HepG2 (cell line): ENCODE measurements around the gene SNX21. TPM values are rescaled to one million over a fixed set of nuclear protein-coding genes. Genes with fewer than 3 reads are reported as not detected.

Experiments
- CHD4 ChIP-seq: fragments of 200-600 bp; sonication (generic); IDR thresholded peaks from 2 replicates; pipeline ENCODE4 v1.7.0; 2017; ENCODE audit warnings: mild to moderate bottlenecking, low read length, borderline replicate concordance
- FOXJ3 ChIP-seq: sonication (generic); formaldehyde crosslinking; IDR thresholded peaks from 2 replicates; pipeline ENCODE4 v1.4.0; 2020; ENCODE audit warnings: missing genetic modification reagents, mild to moderate bottlenecking, borderline replicate concordance
- FOXM1 ChIP-seq: sonication (generic); formaldehyde crosslinking; IDR thresholded peaks from 2 replicates; pipeline ENCODE4 v1.5.0; 2020; ENCODE audit warnings: missing genetic modification reagents
- HNF1B ChIP-seq: sonication (generic); formaldehyde crosslinking; IDR thresholded peaks from 2 replicates; pipeline ENCODE4 v1.5.1; 2020; ENCODE audit warnings: mild to moderate bottlenecking, moderate library complexity, missing genetic modification reagents
- HNF4A ChIP-seq: sonication (generic); formaldehyde crosslinking; IDR thresholded peaks from 2 replicates; pipeline ENCODE4 v1.4.0; 2020; ENCODE audit warnings: missing genetic modification reagents
- KDM5B ChIP-seq: sonication (generic); formaldehyde crosslinking; IDR thresholded peaks from 2 replicates; pipeline ENCODE4 v1.4.0; 2020; ENCODE audit warnings: missing genetic modification reagents, mild to moderate bottlenecking, borderline replicate concordance
- MBNL3 ChIP-seq: fragments of 250-450 bp; sonication (Bioruptor Pico); conservative IDR thresholded peaks from 2 replicates; pipeline ENCODE4 v1.8.0; 2022; ENCODE audit warnings: mild to moderate bottlenecking, inconsistent platforms
- PRDM10 ChIP-seq: sonication (generic); formaldehyde crosslinking; IDR thresholded peaks from 2 replicates; pipeline ENCODE4 v1.4.0; 2020; ENCODE audit warnings: low read depth, missing genetic modification reagents
- ZBTB3 ChIP-seq: sonication (generic); formaldehyde crosslinking; IDR thresholded peaks from 2 replicates; pipeline ENCODE4 v1.4.0; 2020; ENCODE audit warnings: low read depth, mild to moderate bottlenecking, moderate library complexity, missing genetic modification reagents, borderline replicate concordance
- ZBTB43 ChIP-seq: sonication (generic); formaldehyde crosslinking; conservative IDR thresholded peaks from 2 replicates; pipeline ENCODE4 v1.4.0; 2020; ENCODE audit warnings: missing genetic modification reagents
- ZBTB49 ChIP-seq: sonication (generic); formaldehyde crosslinking; IDR thresholded peaks from 2 replicates; pipeline ENCODE4 v1.4.0; 2020; ENCODE audit warnings: missing genetic modification reagents, borderline replicate concordance
- ZFP1 ChIP-seq: IDR thresholded peaks from 2 replicates; pipeline ENCODE4 v1.6.1; 2016
- ZKSCAN1 ChIP-seq: fragments of 150-350 bp; IDR thresholded peaks from 2 replicates; pipeline ENCODE4 v1.6.1; 2014; ENCODE audit warnings: low read length
- ZNF503 ChIP-seq: sonication (generic); formaldehyde crosslinking; IDR thresholded peaks from 2 replicates; pipeline ENCODE4 v1.4.0; 2020; ENCODE audit warnings: missing genetic modification reagents
- ZNF605 ChIP-seq: sonication (generic); formaldehyde crosslinking; IDR thresholded peaks from 2 replicates; pipeline ENCODE4 v1.8.0; 2022; ENCODE audit warnings: mild to moderate bottlenecking, missing genetic modification reagents
- ZNF879 ChIP-seq: sonication (generic); formaldehyde crosslinking; IDR thresholded peaks from 2 replicates; pipeline ENCODE4 v1.8.1; 2023; ENCODE audit warnings: missing genetic modification reagents
- ZZZ3 ChIP-seq: sonication (generic); formaldehyde crosslinking; IDR thresholded peaks from 2 replicates; pipeline ENCODE4 v1.4.0; 2020; ENCODE audit warnings: missing genetic modification reagents, mild to moderate bottlenecking, borderline replicate concordance
- polyA plus RNA-seq, 8 experiments: library from polyadenylated mRNA; depleted of rRNA in 3 of 8; stranded (reverse) in 7 of 8; unstranded in 1 of 8; fragments of >200 nt; fragmentation: Illumina TruSeq in 4 of 8; extraction: Trizol in 4 of 8; gene quantifications; 2 replicates each; pipeline versions ENCODE4 v1.2.1 to v1.2.3, GENCODE V29; 2011 to 2016; ENCODE audit warnings: low read depth in 4 of 8, missing spikeins in 1 of 8, mixed read lengths in 1 of 8; ENCODE audit not compliant: insufficient read depth in 1 of 8
- total RNA-seq, 5 experiments: library from RNA; depleted of rRNA; stranded (reverse); fragments of >200 nt; fragmentation: Illumina TruSeq; extraction: Trizol; gene quantifications; 2 replicates each; pipeline ENCODE4 v1.2.3, GENCODE V29; 2016; ENCODE audit warnings: low read depth in 1 of 5

Gene SNX21
- total and polyA plus RNA-seq, 2 of the 13 experiments (the other 11 are each of a cell fraction or from before 2014, with no cell fraction given), result 7.7 to 12.8 TPM

GRCh38 chr20:45826381-45827019 lies 7.1 kb upstream of the SNX21 start (continued):
- TF ChIP-seq ZBTB3 (no peak), ZFP1 (no peak), MBNL3 (CRISPR knock-in tag) (no peak), PRDM10 (CRISPR knock-in tag) (no peak), ZZZ3 (CRISPR knock-in tag) (no peak), ZKSCAN1 (peak; percentile 73; the same call in 1 of the 2 replicates), CHD4 (no peak), ZNF503 (CRISPR knock-in tag) (no peak), KDM5B (CRISPR knock-in tag) (no peak), HNF4A (CRISPR knock-in tag) (no peak), ZBTB49 (CRISPR knock-in tag) (0 out of 2 replicates have a peak, but pooled peaks have one; percentile 20), FOXM1 (CRISPR knock-in tag) (no peak), ZBTB43 (CRISPR knock-in tag) (no peak), ZNF605 (CRISPR knock-in tag) (0 out of 2 replicates have a peak, but pooled peaks have one; percentile 61), ZNF879 (no peak), HNF1B (CRISPR knock-in tag) (no peak), FOXJ3 (CRISPR knock-in tag) (no peak)
